NT2/D1 (cell line): ENCODE results near the gene FOXK1.

Experiments used
- DNase-seq: peaks from one replicate; pipeline ENCODE4 v3.0.0-alpha.2; 2011; ENCODE audit warnings: low read depth, low spot score
- H3K27me3 ChIP-seq: 2 replicates; pipeline ENCODE4 v1.6.0; 2011; ENCODE audit warnings: mild to moderate bottlenecking; ENCODE audit not compliant: insufficient read length, insufficient read depth
- H3K36me3 ChIP-seq: 2 replicates; pipeline ENCODE4 v1.6.1; 2011; ENCODE audit warnings: mild to moderate bottlenecking, low read length, mixed read lengths; ENCODE audit not compliant: insufficient read depth, insufficient read length
- H3K4me1 ChIP-seq: 2 replicates; pipeline ENCODE4 v1.5.1; 2011; ENCODE audit not compliant: insufficient read depth, insufficient read length
- H3K4me3 ChIP-seq: 2 replicates; pipeline ENCODE4 v1.5.1; 2011; ENCODE audit warnings: low read depth; ENCODE audit not compliant: insufficient read length
- H3K9ac ChIP-seq: 2 replicates; pipeline ENCODE4 v1.6.0; 2011; ENCODE audit warnings: low read depth; ENCODE audit not compliant: insufficient read length
- H3K9me3 ChIP-seq: 2 replicates; pipeline ENCODE4 v1.5.1; 2011; ENCODE audit warnings: mild to moderate bottlenecking, low read length; ENCODE audit not compliant: insufficient read depth
- SUZ12 ChIP-seq: IDR thresholded peaks from 2 replicates; pipeline ENCODE4 v1.6.1; 2011; ENCODE audit not compliant: insufficient read length, insufficient read depth; ENCODE audit errors: extremely low read depth
- YY1 ChIP-seq: IDR thresholded peaks from 2 replicates; pipeline ENCODE4 v1.6.1; 2011; ENCODE audit not compliant: insufficient read length, insufficient read depth
- ZNF274 ChIP-seq: IDR thresholded peaks from 2 replicates; pipeline ENCODE4 v1.6.1; 2011; ENCODE audit warnings: mild to moderate bottlenecking, low read depth, low read length

FOXK1 gene

DNA sequence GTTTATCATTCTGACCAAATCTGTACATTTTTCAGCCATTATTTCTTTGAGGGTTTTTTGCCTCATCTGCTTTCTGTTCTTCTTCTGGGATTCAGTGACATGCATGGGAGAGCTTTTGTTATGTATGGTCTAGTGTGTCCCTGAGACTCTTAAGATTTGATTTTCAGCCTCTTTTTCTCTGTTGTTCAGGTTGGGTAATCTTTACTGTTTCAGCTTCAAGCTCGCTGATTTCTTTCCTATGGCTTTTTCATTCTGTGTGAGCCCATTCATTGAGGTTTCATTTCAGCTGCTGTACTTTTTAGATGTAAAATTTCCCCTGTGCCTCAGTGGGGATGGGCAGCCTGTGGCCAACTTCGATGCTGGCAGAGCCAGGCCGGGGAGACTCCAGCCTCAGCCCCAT, 38.1 kb downstream of the FOXK1 start:
- H3K27me3 ChIP-seq: peaks cover 52% of the 10 kb centered on the region

DNA sequence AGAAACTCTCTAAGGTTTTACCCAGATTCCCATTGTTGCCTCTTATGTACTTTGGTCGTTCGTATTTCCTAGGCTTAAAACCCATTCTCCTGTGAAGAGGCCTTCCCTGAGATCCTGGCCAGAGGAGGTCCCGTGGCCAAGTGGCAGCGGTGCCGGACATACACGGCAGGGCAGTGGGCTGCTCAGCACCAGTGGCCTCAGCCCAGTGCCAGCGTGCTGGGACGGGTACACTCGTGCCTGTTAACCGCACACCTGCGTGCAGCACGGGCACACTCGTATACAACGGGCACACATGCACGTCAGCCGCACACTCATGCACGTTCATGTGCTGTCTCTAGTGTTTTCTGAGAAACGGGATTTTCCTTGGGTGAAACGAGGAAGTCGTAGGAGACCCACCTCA, 40.2 kb downstream of the FOXK1 start:
- H3K9ac ChIP-seq: no peak overlapping the region

More for the DNA sequence above, 38.1 kb downstream of the FOXK1 start:
- H3K4me1 ChIP-seq: peaks cover 14% of the 10 kb centered on the region
- no peaks in the 10 kb centered on the region for H3K9me3 ChIP-seq
- no peak for DNase-seq
- no peak overlapping the region for H3K4me3 ChIP-seq
- no peak overlapping the region for H3K9ac ChIP-seq
- H3K36me3 ChIP-seq: peaks cover 33% of the 10 kb centered on the region
- TF ChIP-seq ZNF274: no peak
- no peak for TF ChIP-seq YY1
- TF ChIP-seq SUZ12: no peak

GRCh38 chr7:4722960-4723630, 41.0 kb downstream of the FOXK1 start:
- TF ChIP-seq ZNF274 (no peak), SUZ12 (no peak), YY1 (no peak)
- no peaks in the 10 kb centered on the region for H3K9me3 ChIP-seq
- DNase-seq: no peak
- H3K27me3 ChIP-seq: peaks cover 36% of the 10 kb centered on the region
- H3K4me1 ChIP-seq: peaks cover 16% of the 10 kb centered on the region
- H3K9ac ChIP-seq: no peak overlapping the region
- H3K36me3 ChIP-seq: peaks cover 32% of the 10 kb centered on the region
- no peak overlapping the region for H3K4me3 ChIP-seq

More for the DNA sequence above, 40.2 kb downstream of the FOXK1 start:
- peaks cover 40% of the 10 kb centered on the region for H3K27me3 ChIP-seq
- DNase-seq: no peak
- peaks cover 33% of the 10 kb centered on the region for H3K36me3 ChIP-seq
- no peak for TF ChIP-seq SUZ12
- no peak for TF ChIP-seq ZNF274
- no peak for TF ChIP-seq YY1
- no peak overlapping the region for H3K4me3 ChIP-seq
- H3K4me1 ChIP-seq: peaks cover 16% of the 10 kb centered on the region
- H3K9me3 ChIP-seq: no peaks in the 10 kb centered on the region

GRCh38 chr7:4724648-4725013, 42.5 kb downstream of the FOXK1 start:
- H3K9me3 ChIP-seq: no peaks in the 10 kb centered on the region
- peak overlapping the region; percentile 74 for H3K9ac ChIP-seq
- peaks cover 32% of the 10 kb centered on the region for H3K36me3 ChIP-seq
- H3K4me1 ChIP-seq: peaks cover 16% of the 10 kb centered on the region
- H3K4me3 ChIP-seq: peak overlapping the region; percentile 38
- TF ChIP-seq SUZ12 (no peak), YY1 (no peak), ZNF274 (no peak)
- no peak for DNase-seq
- peaks cover 36% of the 10 kb centered on the region for H3K27me3 ChIP-seq

DNA sequence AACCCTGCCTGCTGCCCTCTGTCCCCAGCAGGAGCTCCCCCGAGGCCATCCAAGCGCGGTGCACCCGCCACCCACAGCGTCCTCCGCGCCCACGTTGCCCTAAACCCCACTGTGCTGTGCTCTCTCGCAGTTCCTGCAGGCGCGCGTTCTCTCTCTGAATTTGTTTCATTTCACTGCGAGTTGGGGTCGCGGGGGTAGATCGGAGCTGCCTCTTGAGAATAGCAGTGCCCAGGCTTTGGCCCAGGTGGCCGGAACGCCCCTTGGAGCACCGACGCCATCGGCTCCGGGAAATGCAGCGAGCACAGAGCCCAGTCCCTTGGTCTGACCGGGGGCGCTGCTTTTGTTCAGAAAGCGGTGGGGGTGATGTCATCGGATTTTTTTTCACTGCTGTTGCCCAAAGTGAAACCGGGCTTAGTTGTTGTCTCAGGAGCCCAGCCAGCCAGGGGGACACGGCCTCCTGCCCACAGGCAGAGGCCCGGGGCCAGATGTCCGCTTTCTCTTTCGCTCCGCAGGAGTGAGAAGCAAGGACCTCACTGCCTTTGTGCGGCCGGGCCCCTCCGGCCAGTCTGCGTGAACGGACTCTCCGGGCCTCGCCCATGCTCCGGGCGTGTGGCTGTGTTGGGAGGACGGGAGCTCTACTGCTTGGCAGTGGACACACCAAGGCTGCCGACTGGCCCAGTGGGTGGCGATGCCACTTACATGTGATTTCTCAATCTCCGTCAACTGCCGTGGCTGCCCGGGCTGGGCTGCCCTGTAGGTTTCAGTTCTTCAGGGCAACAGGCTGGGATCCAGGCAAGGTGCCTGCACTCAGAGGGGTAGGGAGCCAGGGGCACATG, 43.1 kb downstream of the FOXK1 start:
- peak overlapping the region; percentile 74 for H3K9ac ChIP-seq
- H3K9me3 ChIP-seq: no peaks in the 10 kb centered on the region
- H3K27me3 ChIP-seq: peaks cover 36% of the 10 kb centered on the region
- H3K4me1 ChIP-seq: peaks cover 17% of the 10 kb centered on the region
- no peak for DNase-seq
- peaks cover 35% of the 10 kb centered on the region for H3K36me3 ChIP-seq
- no peak for TF ChIP-seq SUZ12
- no peak for TF ChIP-seq YY1
- TF ChIP-seq ZNF274: no peak
- peak overlapping the region; percentile 38 for H3K4me3 ChIP-seq

DNA sequence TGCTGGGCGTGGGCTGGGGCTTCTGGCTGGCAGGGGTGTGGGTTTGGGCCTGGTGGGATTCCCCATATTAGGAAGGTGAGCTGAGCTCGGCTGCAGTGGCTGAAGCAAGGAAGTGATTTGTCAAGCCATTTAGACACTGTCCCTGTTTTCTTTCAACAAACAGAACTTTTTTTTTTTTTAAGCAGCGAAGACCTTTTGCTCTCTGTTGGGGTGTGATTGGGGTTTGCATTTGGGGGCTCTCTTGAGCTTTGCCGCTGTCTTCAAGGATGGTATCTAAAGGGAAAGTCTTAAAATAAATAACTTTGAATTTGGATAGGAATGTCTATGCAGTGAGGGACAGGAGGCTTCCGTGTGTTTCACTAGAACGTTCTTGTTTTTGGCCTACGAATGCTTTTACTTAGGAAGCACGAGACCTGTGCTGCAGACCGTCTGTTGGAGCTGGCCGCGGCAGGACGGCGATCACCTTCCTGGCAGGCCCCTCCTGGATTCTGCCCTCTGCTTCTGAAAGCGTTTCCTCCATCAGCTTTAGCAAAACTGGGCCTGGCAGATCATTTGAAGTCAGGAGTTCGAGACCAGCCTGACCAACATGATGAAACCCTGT, 43.9 kb downstream of the FOXK1 start:
- no peak overlapping the region for H3K4me3 ChIP-seq
- no peak for DNase-seq
- no peak for TF ChIP-seq YY1
- TF ChIP-seq SUZ12: no peak
- TF ChIP-seq ZNF274: no peak
- peaks cover 38% of the 10 kb centered on the region for H3K36me3 ChIP-seq
- H3K27me3 ChIP-seq: peaks cover 35% of the 10 kb centered on the region
- H3K9me3 ChIP-seq: no peaks in the 10 kb centered on the region
- peak overlapping the region; percentile 44 for H3K9ac ChIP-seq
- H3K4me1 ChIP-seq: peaks cover 17% of the 10 kb centered on the region

DNA sequence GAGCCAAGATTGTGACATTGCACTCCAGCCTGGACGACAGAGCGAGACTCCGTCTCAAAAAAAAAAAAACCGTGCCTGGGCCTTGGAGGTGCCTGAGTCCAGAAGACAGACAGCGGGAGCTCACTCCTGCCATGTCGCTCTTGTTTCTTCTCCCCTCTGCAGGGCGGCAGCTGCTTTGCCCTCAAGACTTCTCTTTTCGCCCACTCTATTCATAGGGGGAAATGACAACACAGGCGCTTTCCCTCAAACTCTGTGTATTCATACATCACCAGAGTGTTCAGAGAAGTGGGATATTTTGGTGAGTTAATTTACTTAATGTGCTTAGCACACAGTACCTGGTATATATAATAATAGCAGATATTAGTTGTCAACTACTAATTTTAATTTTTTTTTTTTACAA, 44.5 kb downstream of the FOXK1 start:
- no peak for DNase-seq
- H3K9ac ChIP-seq: no peak overlapping the region
- TF ChIP-seq SUZ12 (no peak), YY1 (no peak), ZNF274 (no peak)
- peaks cover 38% of the 10 kb centered on the region for H3K36me3 ChIP-seq
- H3K9me3 ChIP-seq: no peaks in the 10 kb centered on the region
- H3K4me3 ChIP-seq: no peak overlapping the region
- peaks cover 33% of the 10 kb centered on the region for H3K27me3 ChIP-seq
- peaks cover 15% of the 10 kb centered on the region for H3K4me1 ChIP-seq
